OCI-LY7 (cell line): ENCODE measurements around the gene UTP14A.

Experiments used
- EZH2phosphoT487 ChIP-seq: fragments of 200-600 bp; sonication (generic); IDR thresholded peaks from 2 replicates; pipeline ENCODE4 v1.6.1; 2018; ENCODE audit warnings: low read depth, borderline replicate concordance, mild to moderate bottlenecking, mixed run types, antibody characterized with exemption, low read length, moderate library complexity, mixed read lengths
- TF ChIP-seq, protein P1 (sequence below): fragments of 200-600 bp; sonication (generic); conservative IDR thresholded peaks from 2 replicates; pipeline ENCODE4 v1.5.1; 2014; ENCODE audit warnings: mild to moderate bottlenecking, antibody characterized with exemption, low read length, moderate library complexity, mixed read lengths

DNA sequence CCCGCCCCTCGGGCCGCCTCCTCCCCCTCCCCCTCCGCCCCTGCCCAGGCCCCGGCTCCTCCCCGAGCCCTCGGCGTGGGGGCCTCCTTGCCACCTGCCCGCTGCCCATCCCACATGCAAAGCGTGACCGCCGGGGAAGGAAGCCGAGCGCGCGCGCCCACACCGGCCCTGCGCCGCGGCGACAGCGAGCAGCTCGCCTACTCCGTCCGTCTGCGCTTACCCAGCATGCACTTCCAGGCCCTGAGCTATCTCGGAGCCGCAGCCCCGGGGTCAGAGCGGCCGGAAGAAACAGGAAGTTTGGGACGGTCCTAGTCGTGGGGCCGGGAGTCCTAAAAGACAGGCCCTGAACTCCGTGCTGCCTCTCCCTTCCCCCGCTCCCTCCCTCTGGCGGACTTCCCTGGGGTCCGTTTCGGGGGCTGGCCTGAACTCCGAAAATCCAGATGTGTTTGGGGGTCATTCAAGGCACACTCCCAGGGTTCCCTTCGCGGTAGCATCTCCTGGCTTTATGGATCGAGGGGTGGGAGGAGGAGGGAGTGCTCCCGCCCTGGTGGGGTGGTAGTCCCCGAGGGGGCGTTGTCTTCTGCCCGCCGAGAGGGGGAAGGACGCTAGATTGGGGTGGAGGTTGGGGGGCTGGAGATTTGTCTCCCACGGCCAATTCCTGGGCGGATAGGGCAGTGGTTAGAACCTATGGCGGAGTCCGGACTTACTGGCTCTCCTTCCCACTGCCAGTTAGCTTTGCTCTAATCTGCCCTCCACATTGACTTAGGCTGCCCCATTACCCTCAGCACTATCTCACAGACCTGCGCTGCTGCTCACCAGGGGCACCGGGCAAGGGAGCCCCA lies 51.5 kb downstream of the UTP14A start:
- TF ChIP-seq, protein P1, sequence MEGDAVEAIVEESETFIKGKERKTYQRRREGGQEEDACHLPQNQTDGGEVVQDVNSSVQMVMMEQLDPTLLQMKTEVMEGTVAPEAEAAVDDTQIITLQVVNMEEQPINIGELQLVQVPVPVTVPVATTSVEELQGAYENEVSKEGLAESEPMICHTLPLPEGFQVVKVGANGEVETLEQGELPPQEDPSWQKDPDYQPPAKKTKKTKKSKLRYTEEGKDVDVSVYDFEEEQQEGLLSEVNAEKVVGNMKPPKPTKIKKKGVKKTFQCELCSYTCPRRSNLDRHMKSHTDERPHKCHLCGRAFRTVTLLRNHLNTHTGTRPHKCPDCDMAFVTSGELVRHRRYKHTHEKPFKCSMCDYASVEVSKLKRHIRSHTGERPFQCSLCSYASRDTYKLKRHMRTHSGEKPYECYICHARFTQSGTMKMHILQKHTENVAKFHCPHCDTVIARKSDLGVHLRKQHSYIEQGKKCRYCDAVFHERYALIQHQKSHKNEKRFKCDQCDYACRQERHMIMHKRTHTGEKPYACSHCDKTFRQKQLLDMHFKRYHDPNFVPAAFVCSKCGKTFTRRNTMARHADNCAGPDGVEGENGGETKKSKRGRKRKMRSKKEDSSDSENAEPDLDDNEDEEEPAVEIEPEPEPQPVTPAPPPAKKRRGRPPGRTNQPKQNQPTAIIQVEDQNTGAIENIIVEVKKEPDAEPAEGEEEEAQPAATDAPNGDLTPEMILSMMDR: no peak
- TF ChIP-seq EZH2phosphoT487: no peak
